GM23338 (cell line): ENCODE results near the gene CBX2. TPM values are rescaled to one million over a fixed set of nuclear protein-coding genes. Genes with fewer than 3 reads are reported as not detected.

ENCODE experiments used
- ATAC-seq: fragments of 200-7000 bp; cut with Tn5 transposase; 3 replicates; pipeline ENCODE4 v1.9.1; 2020
- DNase-seq: peaks from one replicate; pipeline ENCODE4 v3.0.0-alpha.2; 2015; ENCODE audit warnings: low spot score
- H2AFZ ChIP-seq: fragments of 200-600 bp; sonication (generic); 2 replicates; pipeline ENCODE4 v1.8.0; 2016; ENCODE audit warnings: antibody characterized with exemption, mild to moderate bottlenecking, moderate library complexity
- H3F3A ChIP-seq: fragments of 200-600 bp; sonication (generic); replicated peaks from 2 replicates; pipeline ENCODE4 v1.8.0; 2017; ENCODE audit warnings: antibody characterized with exemption, mixed run types, low read depth
- H3K27ac ChIP-seq: fragments of 200-600 bp; sonication (generic); 2 replicates; pipeline ENCODE4 v1.6.1; 2016; ENCODE audit warnings: low read depth
- H3K27me3 ChIP-seq: fragments of 200-600 bp; sonication (generic); 2 replicates; pipeline ENCODE4 v1.8.0; 2016; ENCODE audit warnings: mild to moderate bottlenecking, mixed run types, moderate library complexity; ENCODE audit not compliant: insufficient read depth
- H3K36me3 ChIP-seq: fragments of 200-600 bp; sonication (generic); 2 replicates; pipeline ENCODE4 v1.8.0; 2016; ENCODE audit warnings: mild to moderate bottlenecking; ENCODE audit not compliant: insufficient read depth
- H3K4me1 ChIP-seq: fragments of 200-600 bp; sonication (generic); 2 replicates; pipeline ENCODE4 v1.8.0; 2016; ENCODE audit warnings: mild to moderate bottlenecking, moderate library complexity; ENCODE audit not compliant: insufficient read depth
- H3K4me2 ChIP-seq: fragments of 200-600 bp; sonication (generic); 2 replicates; pipeline ENCODE4 v1.7.1; 2017; ENCODE audit warnings: mixed run types
- H3K4me3 ChIP-seq: fragments of 200-600 bp; sonication (generic); 2 replicates; pipeline ENCODE4 v1.6.1; 2016; ENCODE audit warnings: mixed run types
- H3K79me2 ChIP-seq: fragments of 200-600 bp; sonication (generic); replicated peaks from 2 replicates; pipeline ENCODE4 v1.8.0; 2017; ENCODE audit warnings: mild to moderate bottlenecking; ENCODE audit not compliant: insufficient read depth
- H3K9me2 ChIP-seq: fragments of 200-600 bp; sonication (generic); 2 replicates; pipeline ENCODE4 v1.8.0; 2017; ENCODE audit not compliant: insufficient read depth
- H4K20me1 ChIP-seq: fragments of 200-600 bp; sonication (generic); replicated peaks from 2 replicates; pipeline ENCODE4 v1.8.0; 2017; ENCODE audit warnings: mild to moderate bottlenecking; ENCODE audit not compliant: insufficient read depth
- H3K27ac Mint-ChIP-seq: 2 replicates; pipeline ENCODE4 v1.8.0; 2020; ENCODE audit warnings: inconsistent platforms, mild to moderate bottlenecking, moderate library complexity, mixed read lengths
- H3K27me3 Mint-ChIP-seq: 3 replicates; pipeline ENCODE4 v1.8.0; 2022; ENCODE audit warnings: low read depth, mild to moderate bottlenecking, moderate library complexity, mixed read lengths, inconsistent platforms; ENCODE audit not compliant: insufficient read depth, poor library complexity
- H3K36me3 Mint-ChIP-seq: 3 replicates; pipeline ENCODE4 v1.8.0; 2021; ENCODE audit warnings: low read depth, mild to moderate bottlenecking, inconsistent platforms, moderate library complexity, mixed read lengths
- H3K4me1 Mint-ChIP-seq: 3 replicates; pipeline ENCODE4 v1.8.0; 2020; ENCODE audit warnings: mild to moderate bottlenecking, inconsistent platforms, mixed read lengths
- H3K4me3 Mint-ChIP-seq: 3 replicates; pipeline ENCODE4 v1.8.0; 2021; ENCODE audit warnings: moderate library complexity, mild to moderate bottlenecking, inconsistent platforms, mixed read lengths
- H3K9me3 Mint-ChIP-seq: 3 replicates; pipeline ENCODE4 v1.8.0; 2020; ENCODE audit warnings: moderate library complexity, mild to moderate bottlenecking, inconsistent platforms, mixed read lengths
- CREB1 ChIP-seq: fragments of 250-450 bp; sonication (Bioruptor Pico); IDR thresholded peaks from 2 replicates; pipeline ENCODE4 v1.5.0; 2020; ENCODE audit warnings: low read depth, mild to moderate bottlenecking, moderate library complexity
- CTCF ChIP-seq, 2 experiments: fragments of 200-600 bp in 1 of 2; sonication (generic) in 1 of 2; conservative IDR thresholded peaks; 2 replicates each; pipeline versions ENCODE4 v1.5.1 to v1.6.1; 2016 to 2017; ENCODE audit warnings: antibody characterized with exemption in 2 of 2, low read depth in 2 of 2, mild to moderate bottlenecking in 2 of 2, moderate library complexity in 1 of 2
- ETS1 ChIP-seq: IDR thresholded peaks from 2 replicates; pipeline ENCODE4 v1.6.1; 2016; ENCODE audit warnings: antibody characterized with exemption
- EZH2 ChIP-seq: fragments of 200-600 bp; sonication (generic); IDR thresholded peaks from one replicate; pipeline ENCODE4 v1.8.0; 2017; ENCODE audit warnings: antibody characterized with exemption, mild to moderate bottlenecking, low read depth; ENCODE audit not compliant: unreplicated experiment
- EZH2phosphoT487 ChIP-seq: fragments of 200-600 bp; sonication (generic); IDR thresholded peaks from one replicate; pipeline ENCODE4 v1.8.1; 2018; ENCODE audit warnings: antibody characterized with exemption; ENCODE audit not compliant: unreplicated experiment
- JUNB ChIP-seq: IDR thresholded peaks from one replicate; pipeline ENCODE4 v1.6.1; 2016; ENCODE audit warnings: antibody characterized with exemption; ENCODE audit not compliant: unreplicated experiment
- STAT1 ChIP-seq: IDR thresholded peaks from one replicate; pipeline ENCODE4 v1.6.1; 2016; ENCODE audit warnings: antibody characterized with exemption; ENCODE audit not compliant: unreplicated experiment
- polyA plus RNA-seq: library from polyadenylated mRNA; unstranded; fragments of >200 nt; fragmentation: Nextera tagmentation; extraction: Ambion mirVana; gene quantifications from 2 replicates; pipeline ENCODE4 v1.2.1, GENCODE V29; 2016
- total RNA-seq: library from RNA; depleted of rRNA; stranded (reverse); fragments of >200 nt; shearing (Covaris generic); gene quantifications from 2 replicates; pipeline ENCODE4 v1.2.3, GENCODE V29; 2014
- TF ChIP-seq, protein P1 (sequence below): fragments of 250-450 bp; sonication (Bioruptor Pico); IDR thresholded peaks from 2 replicates; pipeline ENCODE4 v1.5.0; 2020; ENCODE audit warnings: mild to moderate bottlenecking, moderate library complexity

CBX2 gene
- total and polyA plus RNA-seq, 2 experiments from 2014 or later = 26.6 to 114 TPM

GRCh38 chr17:79820959-79821330 lies 43.0 kb downstream of the CBX2 start:
- no peak overlapping the region for H3K27ac Mint-ChIP-seq
- no peak overlapping the region for H3K4me2 ChIP-seq
- ATAC-seq (no peak), DNase-seq (no peak)
- H3K36me3 Mint-ChIP-seq = peaks cover 7% of the 10 kb centered on the region; the same call in 1 of the 3 replicates
- H4K20me1 ChIP-seq = peaks cover 6% of the 10 kb centered on the region; the same call in 1 of the 2 replicates
- no peaks in the 10 kb centered on the region for H3K36me3 ChIP-seq
- peaks cover 75% of the 10 kb centered on the region for H3K27me3 Mint-ChIP-seq
- H3K9me2 ChIP-seq = no peaks in the 10 kb centered on the region
- no peak for TF ChIP-seq CTCF (conservative IDR thresholded peaks at IDR 0.05; ENCODE audit: low read depth in 2 of 2)
- no peak for TF ChIP-seq ETS1
- TF ChIP-seq JUNB = no peak
- no peak for TF ChIP-seq EZH2
- no peak for TF ChIP-seq STAT1
- no peak overlapping the region for H2AFZ ChIP-seq
- no peaks in the 10 kb centered on the region for H3K79me2 ChIP-seq
- peaks cover 7% of the 10 kb centered on the region; the same call in 1 of the 2 replicates for H3F3A ChIP-seq
- H3K9me3 Mint-ChIP-seq = peaks cover 9% of the 10 kb centered on the region
- no peak overlapping the region for H3K4me3 Mint-ChIP-seq
- H3K4me3 ChIP-seq = no peak overlapping the region
- H3K4me1 ChIP-seq = peaks cover 4% of the 10 kb centered on the region; the same call in 1 of the 2 replicates
- H3K4me1 Mint-ChIP-seq = peaks cover 5% of the 10 kb centered on the region
- H3K27me3 ChIP-seq = peaks cover 93% of the 10 kb centered on the region
- no peak overlapping the region for H3K27ac ChIP-seq

DNA sequence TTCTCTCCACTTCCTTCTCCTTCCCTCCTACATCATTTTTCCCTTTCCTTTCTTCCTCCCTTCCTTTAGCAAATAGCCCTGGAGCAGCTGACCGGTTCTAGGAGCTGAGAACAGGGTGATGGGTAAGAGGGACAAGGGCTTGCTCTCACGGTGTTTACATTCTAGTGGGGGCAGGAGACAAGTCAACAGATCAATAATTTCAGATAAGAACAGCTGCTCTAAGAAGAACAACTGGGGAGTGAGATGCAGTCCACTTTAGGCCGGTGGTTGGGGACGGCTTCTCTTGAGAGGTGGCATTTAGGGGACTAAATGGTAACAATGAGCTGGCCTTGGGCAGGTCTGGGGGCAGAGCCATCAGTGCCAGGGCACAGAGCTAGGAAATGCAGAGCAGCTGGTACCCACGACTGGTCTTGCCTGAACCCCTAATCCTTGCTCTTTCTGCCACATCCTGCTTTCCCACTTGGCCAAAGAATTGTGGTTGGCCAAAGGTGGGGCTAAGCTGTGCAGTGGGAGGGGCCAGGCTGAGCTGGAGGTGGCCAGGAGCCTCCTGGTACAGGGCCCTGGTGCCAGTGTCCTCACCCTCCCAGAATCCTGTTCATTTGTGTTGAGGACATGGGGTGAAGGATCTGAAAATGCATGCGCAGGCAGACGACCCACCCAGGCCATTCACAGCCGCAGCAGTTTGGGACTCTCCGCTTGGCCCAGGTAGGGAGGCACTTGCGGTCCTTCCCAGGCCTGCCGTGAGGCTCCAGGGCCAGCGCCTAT lies 43.6 kb downstream of the CBX2 start:
- peaks cover 93% of the 10 kb centered on the region for H3K27me3 ChIP-seq
- H3K27me3 Mint-ChIP-seq = peaks cover 75% of the 10 kb centered on the region
- H3K27ac Mint-ChIP-seq = no peak overlapping the region
- TF ChIP-seq EZH2phosphoT487 (no peak), JUNB (no peak), ETS1 (no peak), EZH2 (no peak), CREB1 (CRISPR knock-in tag) (no peak), STAT1 (no peak)
- TF ChIP-seq, protein P1, sequence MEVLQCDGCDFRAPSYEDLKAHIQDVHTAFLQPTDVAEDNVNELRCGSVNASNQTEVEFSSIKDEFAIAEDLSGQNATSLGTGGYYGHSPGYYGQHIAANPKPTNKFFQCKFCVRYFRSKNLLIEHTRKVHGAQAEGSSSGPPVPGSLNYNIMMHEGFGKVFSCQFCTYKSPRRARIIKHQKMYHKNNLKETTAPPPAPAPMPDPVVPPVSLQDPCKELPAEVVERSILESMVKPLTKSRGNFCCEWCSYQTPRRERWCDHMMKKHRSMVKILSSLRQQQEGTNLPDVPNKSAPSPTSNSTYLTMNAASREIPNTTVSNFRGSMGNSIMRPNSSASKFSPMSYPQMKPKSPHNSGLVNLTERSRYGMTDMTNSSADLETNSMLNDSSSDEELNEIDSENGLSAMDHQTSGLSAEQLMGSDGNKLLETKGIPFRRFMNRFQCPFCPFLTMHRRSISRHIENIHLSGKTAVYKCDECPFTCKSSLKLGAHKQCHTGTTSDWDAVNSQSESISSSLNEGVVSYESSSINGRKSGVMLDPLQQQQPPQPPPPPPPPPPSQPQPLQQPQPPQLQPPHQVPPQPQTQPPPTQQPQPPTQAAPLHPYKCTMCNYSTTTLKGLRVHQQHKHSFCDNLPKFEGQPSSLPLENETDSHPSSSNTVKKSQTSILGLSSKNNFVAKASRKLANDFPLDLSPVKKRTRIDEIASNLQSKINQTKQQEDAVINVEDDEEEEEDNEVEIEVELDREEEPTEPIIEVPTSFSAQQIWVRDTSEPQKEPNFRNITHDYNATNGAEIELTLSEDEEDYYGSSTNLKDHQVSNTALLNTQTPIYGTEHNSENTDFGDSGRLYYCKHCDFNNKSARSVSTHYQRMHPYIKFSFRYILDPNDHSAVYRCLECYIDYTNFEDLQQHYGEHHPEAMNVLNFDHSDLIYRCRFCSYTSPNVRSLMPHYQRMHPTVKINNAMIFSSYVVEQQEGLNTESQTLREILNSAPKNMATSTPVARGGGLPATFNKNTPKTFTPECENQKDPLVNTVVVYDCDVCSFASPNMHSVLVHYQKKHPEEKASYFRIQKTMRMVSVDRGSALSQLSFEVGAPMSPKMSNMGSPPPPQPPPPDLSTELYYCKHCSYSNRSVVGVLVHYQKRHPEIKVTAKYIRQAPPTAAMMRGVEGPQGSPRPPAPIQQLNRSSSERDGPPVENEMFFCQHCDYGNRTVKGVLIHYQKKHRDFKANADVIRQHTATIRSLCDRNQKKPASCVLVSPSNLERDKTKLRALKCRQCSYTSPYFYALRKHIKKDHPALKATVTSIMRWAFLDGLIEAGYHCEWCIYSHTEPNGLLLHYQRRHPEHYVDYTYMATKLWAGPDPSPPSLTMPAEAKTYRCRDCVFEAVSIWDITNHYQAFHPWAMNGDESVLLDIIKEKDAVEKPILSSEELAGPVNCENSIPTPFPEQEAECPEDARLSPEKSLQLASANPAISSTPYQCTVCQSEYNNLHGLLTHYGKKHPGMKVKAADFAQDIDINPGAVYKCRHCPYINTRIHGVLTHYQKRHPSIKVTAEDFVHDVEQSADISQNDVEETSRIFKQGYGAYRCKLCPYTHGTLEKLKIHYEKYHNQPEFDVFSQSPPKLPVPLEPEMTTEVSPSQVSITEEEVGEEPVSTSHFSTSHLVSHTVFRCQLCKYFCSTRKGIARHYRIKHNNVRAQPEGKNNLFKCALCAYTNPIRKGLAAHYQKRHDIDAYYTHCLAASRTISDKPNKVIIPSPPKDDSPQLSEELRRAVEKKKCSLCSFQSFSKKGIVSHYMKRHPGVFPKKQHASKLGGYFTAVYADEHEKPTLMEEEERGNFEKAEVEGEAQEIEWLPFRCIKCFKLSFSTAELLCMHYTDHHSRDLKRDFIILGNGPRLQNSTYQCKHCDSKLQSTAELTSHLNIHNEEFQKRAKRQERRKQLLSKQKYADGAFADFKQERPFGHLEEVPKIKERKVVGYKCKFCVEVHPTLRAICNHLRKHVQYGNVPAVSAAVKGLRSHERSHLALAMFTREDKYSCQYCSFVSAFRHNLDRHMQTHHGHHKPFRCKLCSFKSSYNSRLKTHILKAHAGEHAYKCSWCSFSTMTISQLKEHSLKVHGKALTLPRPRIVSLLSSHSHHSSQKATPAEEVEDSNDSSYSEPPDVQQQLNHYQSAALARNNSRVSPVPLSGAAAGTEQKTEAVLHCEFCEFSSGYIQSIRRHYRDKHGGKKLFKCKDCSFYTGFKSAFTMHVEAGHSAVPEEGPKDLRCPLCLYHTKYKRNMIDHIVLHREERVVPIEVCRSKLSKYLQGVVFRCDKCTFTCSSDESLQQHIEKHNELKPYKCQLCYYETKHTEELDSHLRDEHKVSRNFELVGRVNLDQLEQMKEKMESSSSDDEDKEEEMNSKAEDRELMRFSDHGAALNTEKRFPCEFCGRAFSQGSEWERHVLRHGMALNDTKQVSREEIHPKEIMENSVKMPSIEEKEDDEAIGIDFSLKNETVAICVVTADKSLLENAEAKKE (CRISPR knock-in tag) = no peak

More for the DNA sequence above, 43.6 kb downstream of the CBX2 start:
- no peak overlapping the region for H3K4me2 ChIP-seq
- peak; percentile 28 for ATAC-seq
- Mint-ChIP-seq H3K4me3 (no peak overlapping the region), H3K36me3 (peaks cover 4% of the 10 kb centered on the region; the same call in 1 of the 3 replicates), H3K4me1 (peaks cover 2% of the 10 kb centered on the region), H3K9me3 (peaks cover 7% of the 10 kb centered on the region; the same call in 2 of the 3 replicates)
- no peaks in the 10 kb centered on the region for H3K36me3 ChIP-seq
- H3K79me2 ChIP-seq = no peaks in the 10 kb centered on the region
- H2AFZ ChIP-seq = no peak overlapping the region
- H3K27ac ChIP-seq = no peak overlapping the region
- H3F3A ChIP-seq = 0 out of 2 replicates have a peak, but pooled peaks cover 3% of the 10 kb centered on the region
- DNase-seq = no peak
- no peaks in the 10 kb centered on the region for H3K4me1 ChIP-seq
- no peak overlapping the region for H3K4me3 ChIP-seq
- H4K20me1 ChIP-seq = 0 out of 2 replicates have a peak, but pooled peaks cover under 1% of the 10 kb centered on the region
- H3K9me2 ChIP-seq = no peaks in the 10 kb centered on the region
